Measurements from ENCODE around the gene UBAP2.
A peak's percentile ranks its signal among the peaks of the same experiment; 100 is the strongest.

Gene UBAP2

GRCh38 chr9:33921967-33922895, 126.5 kb downstream of the UBAP2 start:
- no peak for DNase-seq

GRCh38 chr9:33919276-33919897, 129.3 kb downstream of the UBAP2 start:
- DNase-seq = no peak

- no peak for DNase-seq
These were observed 131.7 kb downstream of the UBAP2 start for GRCh38 chr9:33917036-33917435.

- no peak for DNase-seq
These were observed 133.6 kb downstream of the UBAP2 start for GRCh38 chr9:33914887-33915628.

- no peak for DNase-seq
These were observed 135.1 kb downstream of the UBAP2 start for GRCh38 chr9:33913541-33913940.

GRCh38 chr9:33908749-33909148, 139.9 kb downstream of the UBAP2 start:
- no peak for DNase-seq

- DNase-seq = no peak
These were observed 140.6 kb downstream of the UBAP2 start for GRCh38 chr9:33908114-33908513.

GRCh38 chr9:33907347-33907746, 141.3 kb downstream of the UBAP2 start:
- no peak for DNase-seq

- no peak for DNase-seq
These were observed 141.9 kb downstream of the UBAP2 start for GRCh38 chr9:33906769-33907168.

- no peak for DNase-seq
These were observed 143.6 kb downstream of the UBAP2 start for GRCh38 chr9:33905137-33905536.

- no peak for DNase-seq
These were observed 145.4 kb downstream of the UBAP2 start for GRCh38 chr9:33903157-33903780.

- DNase-seq = no peak
These were observed 154.4 kb downstream of the UBAP2 start for GRCh38 chr9:33894316-33894715.

- no peak for DNase-seq
These were observed 154.8 kb downstream of the UBAP2 start for GRCh38 chr9:33893861-33894260.

- DNase-seq = no peak
These were observed 162.7 kb downstream of the UBAP2 start for GRCh38 chr9:33885948-33886347.

GRCh38 chr9:33884856-33885701, 163.6 kb downstream of the UBAP2 start:
- peak; percentile 10 for DNase-seq

- no peak for DNase-seq
These were observed 167.1 kb downstream of the UBAP2 start for GRCh38 chr9:33881635-33882034.

- DNase-seq = no peak
These were observed 168.2 kb downstream of the UBAP2 start for GRCh38 chr9:33880211-33881089.

- DNase-seq = no peak
These were observed 169.9 kb downstream of the UBAP2 start for GRCh38 chr9:33878691-33879366.

GRCh38 chr9:33877727-33878489, 170.8 kb downstream of the UBAP2 start:
- no peak for DNase-seq

Measured in NCI-H2107 (cell line).